ENCODE data around the gene THADA. TPM values are rescaled to one million over a fixed set of nuclear protein-coding genes. Genes with fewer than 3 reads are reported as not detected.

The THADA gene
- total and polyA plus RNA-seq, 3 experiments from 2014 or later = 12.2 to 48.7 (median 45.8) TPM

- Mint-ChIP-seq H3K9me3 (no peaks in the 10 kb centered on the region), H3K4me1 (peaks cover 10 to 21% (median 16%) of the 10 kb centered on the region in 3 donors), H3K4me3 (no peak overlapping the region), H3K27ac (no peak overlapping the region), H3K36me3 (peaks cover 0 to 31% (median 10%) of the 10 kb centered on the region in 3 donors), H3K27me3 (no peaks in the 10 kb centered on the region)
- CTCF ChIA-PET = interaction anchor here (0.6 to 1.7 kb wide), 5 partner anchors 35 to 596 kb away, joined by 3 to 8 read pairs (median 3); no protein-coding TSS in a partner anchor
- H3K4me3 ChIP-seq (ENCODE audit: low read length) = no peak overlapping the region
- H3K36me3 ChIP-seq (ENCODE audit: insufficient read depth, low read length) = no peaks in the 10 kb centered on the region
- H3K4me1 ChIP-seq (ENCODE audit: insufficient read depth, low read length) = peaks cover 7% of the 10 kb centered on the region
- no peak overlapping the region for H3K27ac ChIP-seq (ENCODE audit: low read depth, low read length)
- DNase-seq = peak in 2 of 5 donors; percentile 40 to 41
- no peaks in the 10 kb centered on the region for H3K9me3 ChIP-seq (ENCODE audit: low read length)
- POLR2A ChIA-PET = interaction anchor here (1.0 kb wide), 1 partner anchor 320 kb away, joined by 3 read pairs; no protein-coding TSS in a partner anchor
- H3K27me3 ChIP-seq (ENCODE audit: insufficient read depth, low read length, poor library complexity, severe bottlenecking) = no peaks in the 10 kb centered on the region
Observed at GRCh38 chr2:43542285-43542933, 53.4 kb downstream of the THADA start.

DNA sequence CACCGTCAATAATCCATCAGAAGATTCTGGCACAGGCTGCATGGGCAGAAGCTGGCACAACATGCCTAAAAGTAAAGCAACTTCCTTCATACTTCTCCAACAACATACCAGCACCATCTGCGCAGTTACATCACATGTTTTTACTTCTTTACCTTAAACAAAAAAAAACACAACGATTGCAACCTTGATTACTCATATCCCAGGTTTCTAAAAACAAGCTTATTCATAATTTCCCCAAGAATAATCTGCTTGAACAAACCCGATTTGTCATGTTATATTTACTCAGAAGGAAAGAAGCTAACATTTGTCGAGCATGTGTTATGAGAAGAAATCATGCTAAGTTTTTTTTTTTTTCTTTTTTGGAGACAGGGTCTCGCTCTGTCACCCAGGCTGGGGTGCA, 54.7 kb downstream of the THADA start:
- H3K9me3 ChIP-seq (ENCODE audit: low read length) = no peaks in the 10 kb centered on the region
- Mint-ChIP-seq H3K4me1 (peaks cover 15 to 27% (median 23%) of the 10 kb centered on the region in 3 donors), H3K27ac (peak overlapping the region in 1 of 8 donors; percentile 65), H3K9me3 (no peaks in the 10 kb centered on the region), H3K27me3 (no peaks in the 10 kb centered on the region), H3K4me3 (no peak overlapping the region), H3K36me3 (peaks cover 0 to 37% (median 13%) of the 10 kb centered on the region in 3 donors)
- peaks cover 9% of the 10 kb centered on the region for H3K4me1 ChIP-seq (ENCODE audit: insufficient read depth, low read length)
- no peaks in the 10 kb centered on the region for H3K27me3 ChIP-seq (ENCODE audit: insufficient read depth, low read length, poor library complexity, severe bottlenecking)
- ChIA-PET POLR2A (no interaction called here), CTCF (interaction anchor here (0.8 to 1.7 kb wide), 9 partner anchors 10 to 594 kb away, joined by 3 to 8 read pairs (median 4); no protein-coding TSS in a partner anchor)
- H3K4me3 ChIP-seq (ENCODE audit: low read length) = no peak overlapping the region
- no peak overlapping the region for H3K27ac ChIP-seq (ENCODE audit: low read depth, low read length)
- H3K36me3 ChIP-seq (ENCODE audit: insufficient read depth, low read length) = no peaks in the 10 kb centered on the region
- no peak for DNase-seq

- H3K4me1 ChIP-seq (ENCODE audit: insufficient read depth, low read length) = peaks cover 9% of the 10 kb centered on the region
- ChIA-PET CTCF (interaction anchor here (1.1 to 1.5 kb wide), 4 partner anchors 9 to 592 kb away, joined by 3 to 5 read pairs (median 4); no protein-coding TSS in a partner anchor), POLR2A (no interaction called here)
- H3K9me3 Mint-ChIP-seq = no peaks in the 10 kb centered on the region
- H3K27ac ChIP-seq (ENCODE audit: low read depth, low read length) = no peak overlapping the region
- H3K27ac Mint-ChIP-seq = peak overlapping the region in 1 of 8 donors; percentile 23
- no peaks in the 10 kb centered on the region for H3K27me3 Mint-ChIP-seq
- H3K4me3 Mint-ChIP-seq = no peak overlapping the region
- H3K36me3 ChIP-seq (ENCODE audit: insufficient read depth, low read length) = no peaks in the 10 kb centered on the region
- no peaks in the 10 kb centered on the region for H3K9me3 ChIP-seq (ENCODE audit: low read length)
- peaks cover 15 to 27% (median 23%) of the 10 kb centered on the region in 3 donors for H3K4me1 Mint-ChIP-seq
- H3K27me3 ChIP-seq (ENCODE audit: insufficient read depth, low read length, poor library complexity, severe bottlenecking) = no peaks in the 10 kb centered on the region
- H3K4me3 ChIP-seq (ENCODE audit: low read length) = no peak overlapping the region
- no peak for DNase-seq
- H3K36me3 Mint-ChIP-seq = peaks cover 1 to 41% (median 13%) of the 10 kb centered on the region in 3 donors
Observed at GRCh38 chr2:43540021-43540779, 55.6 kb downstream of the THADA start.

DNA sequence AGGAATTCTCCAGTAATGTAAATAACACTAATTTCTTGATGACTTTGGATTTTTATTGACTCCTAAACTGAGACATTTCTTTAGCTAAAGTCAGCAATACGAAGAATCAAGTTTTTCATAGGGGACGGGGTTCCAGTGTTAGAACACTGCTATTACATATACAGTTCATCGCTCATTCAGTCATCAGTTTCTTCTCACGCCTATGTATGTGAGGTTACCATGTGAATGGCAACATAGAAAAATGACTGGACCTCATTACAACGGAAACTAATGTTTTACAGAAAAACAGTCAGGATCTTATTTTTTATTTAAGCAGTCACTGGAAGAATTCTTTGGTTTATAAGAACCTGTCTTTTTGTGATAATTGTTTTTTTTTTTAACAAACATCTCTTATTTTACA, 56.4 kb downstream of the THADA start:
- no peaks in the 10 kb centered on the region for H3K36me3 ChIP-seq (ENCODE audit: insufficient read depth, low read length)
- H3K27me3 ChIP-seq (ENCODE audit: insufficient read depth, low read length, poor library complexity, severe bottlenecking) = no peaks in the 10 kb centered on the region
- no peak overlapping the region for H3K27ac ChIP-seq (ENCODE audit: low read depth, low read length)
- H3K4me3 Mint-ChIP-seq = no peak overlapping the region
- POLR2A ChIA-PET = no interaction called here
- no peaks in the 10 kb centered on the region for H3K27me3 Mint-ChIP-seq
- CTCF ChIA-PET = no interaction called here
- H3K36me3 Mint-ChIP-seq = peaks cover 7 to 49% (median 13%) of the 10 kb centered on the region in 3 donors
- no peaks in the 10 kb centered on the region for H3K9me3 Mint-ChIP-seq
- H3K4me3 ChIP-seq (ENCODE audit: low read length) = no peak overlapping the region
- peaks cover 9% of the 10 kb centered on the region for H3K4me1 ChIP-seq (ENCODE audit: insufficient read depth, low read length)
- DNase-seq = no peak
- no peak overlapping the region for H3K27ac Mint-ChIP-seq
- peaks cover 15 to 27% (median 23%) of the 10 kb centered on the region in 3 donors for H3K4me1 Mint-ChIP-seq
- no peaks in the 10 kb centered on the region for H3K9me3 ChIP-seq (ENCODE audit: low read length)

GRCh38 chr2:43538034-43538670, 57.7 kb downstream of the THADA start:
- Histone ChIP-seq H3K9me3 (ENCODE audit: low read length) (no peaks in the 10 kb centered on the region), H3K4me1 (ENCODE audit: insufficient read depth, low read length) (peaks cover 9% of the 10 kb centered on the region), H3K4me3 (ENCODE audit: low read length) (no peak overlapping the region), H3K36me3 (ENCODE audit: insufficient read depth, low read length) (no peaks in the 10 kb centered on the region), H3K27ac (ENCODE audit: low read depth, low read length) (no peak overlapping the region), H3K27me3 (ENCODE audit: insufficient read depth, low read length, poor library complexity, severe bottlenecking) (no peaks in the 10 kb centered on the region)
- CTCF ChIA-PET = interaction anchor here (1.4 kb wide), 1 partner anchor 593 kb away, joined by 3 read pairs; no protein-coding TSS in a partner anchor
- H3K27me3 Mint-ChIP-seq = no peaks in the 10 kb centered on the region
- no peaks in the 10 kb centered on the region for H3K9me3 Mint-ChIP-seq
- H3K4me1 Mint-ChIP-seq = peaks cover 15 to 28% (median 23%) of the 10 kb centered on the region in 3 donors
- H3K36me3 Mint-ChIP-seq = peaks cover 14 to 55% (median 16%) of the 10 kb centered on the region in 3 donors
- DNase-seq = no peak
- POLR2A ChIA-PET = interaction anchor here (0.6 kb wide), 1 partner anchor 666 kb away, joined by 3 read pairs; no protein-coding TSS in a partner anchor
- H3K4me3 Mint-ChIP-seq = no peak overlapping the region
- H3K27ac Mint-ChIP-seq = peak overlapping the region in 5 of 8 donors; percentile 46 to 80 (median 50)

DNA sequence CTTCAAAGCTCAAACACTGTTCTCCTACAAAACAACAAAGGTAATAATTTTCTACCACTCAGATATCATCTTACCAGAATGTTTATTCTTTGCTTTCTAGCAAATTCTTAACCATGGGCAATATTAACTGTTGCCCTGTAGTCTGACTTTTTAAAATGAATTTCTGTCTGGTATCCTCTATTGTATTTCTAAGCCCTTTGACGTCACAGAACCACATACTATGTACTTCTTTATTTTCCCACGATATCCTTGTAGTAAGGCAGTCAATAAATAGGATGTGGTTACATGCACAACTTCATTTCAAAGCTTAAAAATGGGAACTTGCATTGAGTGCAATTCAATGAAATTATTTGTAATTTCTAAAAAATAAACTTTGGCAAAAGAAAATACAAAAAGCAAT, 58.7 kb downstream of the THADA start:
- DNase-seq = peak in 2 of 5 donors; percentile 6 to 33
- Histone ChIP-seq H3K27ac (ENCODE audit: low read depth, low read length) (no peak overlapping the region), H3K4me1 (ENCODE audit: insufficient read depth, low read length) (peaks cover 9% of the 10 kb centered on the region), H3K9me3 (ENCODE audit: low read length) (no peaks in the 10 kb centered on the region), H3K27me3 (ENCODE audit: insufficient read depth, low read length, poor library complexity, severe bottlenecking) (no peaks in the 10 kb centered on the region), H3K4me3 (ENCODE audit: low read length) (no peak overlapping the region), H3K36me3 (ENCODE audit: insufficient read depth, low read length) (no peaks in the 10 kb centered on the region)
- Mint-ChIP-seq H3K36me3 (peaks cover 21 to 63% (median 21%) of the 10 kb centered on the region in 3 donors), H3K27me3 (no peaks in the 10 kb centered on the region), H3K4me1 (peaks cover 15 to 36% (median 23%) of the 10 kb centered on the region in 3 donors), H3K9me3 (no peaks in the 10 kb centered on the region), H3K4me3 (no peak overlapping the region), H3K27ac (peak overlapping the region in 4 of 8 donors; percentile 0 to 81 (median 45))
- ChIA-PET POLR2A (no interaction called here), CTCF (no interaction called here)

DNA sequence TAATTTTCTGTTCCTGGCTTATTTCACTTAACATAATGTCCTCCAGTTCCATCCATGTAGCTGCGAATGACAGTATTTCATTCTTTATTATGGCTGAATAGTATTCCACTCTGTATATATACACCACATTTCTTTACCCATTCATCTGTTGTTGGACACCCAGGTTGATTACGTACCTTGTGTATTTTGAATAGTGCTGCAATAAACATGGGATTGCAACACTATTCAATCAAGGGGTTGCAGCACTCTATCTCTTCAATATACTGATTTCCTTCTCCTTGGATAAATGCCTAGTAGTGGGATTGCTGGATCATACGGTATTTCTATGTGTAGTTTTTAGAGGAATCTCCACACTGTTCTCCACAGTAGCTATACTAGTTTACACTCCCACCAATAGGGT, 61.3 kb downstream of the THADA start:
- no peak for DNase-seq
- Histone ChIP-seq H3K27me3 (ENCODE audit: insufficient read depth, low read length, poor library complexity, severe bottlenecking) (no peaks in the 10 kb centered on the region), H3K36me3 (ENCODE audit: insufficient read depth, low read length) (no peaks in the 10 kb centered on the region), H3K4me3 (ENCODE audit: low read length) (no peak overlapping the region), H3K4me1 (ENCODE audit: insufficient read depth, low read length) (peaks cover 9% of the 10 kb centered on the region), H3K27ac (ENCODE audit: low read depth, low read length) (no peak overlapping the region), H3K9me3 (ENCODE audit: low read length) (no peaks in the 10 kb centered on the region)
- ChIA-PET POLR2A (no interaction called here), CTCF (no interaction called here)
- H3K36me3 Mint-ChIP-seq = peaks cover 21 to 56% (median 24%) of the 10 kb centered on the region in 3 donors
- no peak overlapping the region for H3K4me3 Mint-ChIP-seq
- H3K9me3 Mint-ChIP-seq = no peaks in the 10 kb centered on the region
- peaks cover 18 to 37% (median 28%) of the 10 kb centered on the region in 3 donors for H3K4me1 Mint-ChIP-seq
- no peaks in the 10 kb centered on the region for H3K27me3 Mint-ChIP-seq
- peak overlapping the region in 1 of 8 donors; percentile 16 for H3K27ac Mint-ChIP-seq

All from CD8-positive, alpha-beta memory T cell (primary cell).